Camera-type eye (tissue), 1 donor: ENCODE data around the gene WNT9B. TPM values are rescaled to one million over a fixed set of nuclear protein-coding genes. Genes with fewer than 3 reads are reported as not detected.

ENCODE experiments used
- total RNA-seq: library from RNA; depleted of rRNA; stranded (reverse); fragments of >200 nt; gene quantifications from one replicate; pipeline ENCODE4 v1.2.3, GENCODE V29; 2014

The WNT9B gene, protein sequence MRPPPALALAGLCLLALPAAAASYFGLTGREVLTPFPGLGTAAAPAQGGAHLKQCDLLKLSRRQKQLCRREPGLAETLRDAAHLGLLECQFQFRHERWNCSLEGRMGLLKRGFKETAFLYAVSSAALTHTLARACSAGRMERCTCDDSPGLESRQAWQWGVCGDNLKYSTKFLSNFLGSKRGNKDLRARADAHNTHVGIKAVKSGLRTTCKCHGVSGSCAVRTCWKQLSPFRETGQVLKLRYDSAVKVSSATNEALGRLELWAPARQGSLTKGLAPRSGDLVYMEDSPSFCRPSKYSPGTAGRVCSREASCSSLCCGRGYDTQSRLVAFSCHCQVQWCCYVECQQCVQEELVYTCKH
- 0.16 TPM for total RNA-seq

DNA sequence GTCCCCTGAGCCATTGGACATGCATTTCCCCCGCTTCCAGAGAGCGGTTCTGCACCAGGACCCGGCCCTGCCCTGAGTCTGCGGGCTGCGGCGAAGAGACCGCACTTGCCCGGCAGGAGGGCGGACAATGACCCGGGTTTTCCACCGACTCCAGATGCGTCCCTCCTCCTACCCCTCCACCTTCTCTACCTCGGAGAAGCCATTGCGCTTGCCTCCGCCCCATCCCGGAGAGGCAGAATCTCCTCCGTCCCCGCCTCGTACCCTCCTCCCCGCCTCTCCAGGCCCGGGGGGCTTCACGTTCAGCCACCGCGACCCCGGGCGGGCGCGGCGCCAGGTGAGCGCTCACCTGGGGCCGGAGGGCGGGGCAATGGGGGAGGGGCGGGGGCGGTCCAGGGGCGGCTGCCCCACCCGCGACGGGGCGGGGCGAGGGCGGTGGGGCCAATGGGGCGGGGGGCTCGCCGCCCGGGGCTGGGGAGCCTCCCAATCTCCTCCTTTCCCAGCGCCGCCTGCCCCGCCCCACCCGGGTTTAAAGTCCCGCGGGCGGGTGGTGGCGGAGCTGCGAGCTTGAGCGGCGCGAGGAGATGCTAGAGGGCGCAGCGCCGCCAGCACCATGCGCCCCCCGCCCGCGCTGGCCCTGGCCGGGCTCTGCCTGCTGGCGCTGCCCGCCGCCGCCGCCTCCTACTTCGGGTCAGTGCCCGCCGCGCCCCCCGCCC is at the start of gene WNT9B:
Gene WNT9B (plus strand): TSS at position 555 of the 713 bp plus-strand sequence. CDS start 56 bp downstream, at position 611.

DNA sequence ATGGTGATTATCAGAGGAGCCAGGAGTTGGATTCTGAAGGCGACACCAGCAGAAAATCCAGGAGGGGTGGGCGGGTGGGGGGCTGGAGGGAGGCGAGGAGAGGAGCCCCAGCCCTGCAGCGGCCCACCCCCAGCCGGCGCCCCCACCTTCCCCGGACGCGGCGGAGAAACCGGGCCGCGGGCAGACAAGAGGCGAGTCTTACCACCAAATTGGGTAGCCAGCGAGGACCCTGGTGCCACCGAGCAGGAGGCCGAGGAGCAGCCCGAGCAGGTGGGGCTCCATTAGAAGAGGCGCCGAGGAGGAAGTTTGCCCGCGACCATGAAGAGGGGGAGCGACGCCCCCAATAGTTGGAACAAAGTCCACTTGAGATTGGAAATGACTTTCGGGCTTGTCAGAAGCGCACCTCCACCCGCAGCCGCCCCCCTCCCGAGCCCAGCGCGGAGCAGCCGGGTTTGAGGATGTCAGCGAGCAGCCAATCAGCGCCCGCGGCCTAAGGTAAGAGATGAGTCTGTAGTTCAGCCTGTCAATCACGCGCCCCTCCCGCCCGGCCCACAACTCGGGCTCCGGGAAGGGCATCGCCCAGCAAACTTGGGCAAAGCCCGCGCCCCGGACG is 33.0 kb upstream of the WNT9B start, which contains the start of gene WNT3:
Gene WNT3 (minus strand): TSS at position 377 of the 613 bp plus-strand sequence. CDS start 95 bp downstream, at position 282.

DNA sequence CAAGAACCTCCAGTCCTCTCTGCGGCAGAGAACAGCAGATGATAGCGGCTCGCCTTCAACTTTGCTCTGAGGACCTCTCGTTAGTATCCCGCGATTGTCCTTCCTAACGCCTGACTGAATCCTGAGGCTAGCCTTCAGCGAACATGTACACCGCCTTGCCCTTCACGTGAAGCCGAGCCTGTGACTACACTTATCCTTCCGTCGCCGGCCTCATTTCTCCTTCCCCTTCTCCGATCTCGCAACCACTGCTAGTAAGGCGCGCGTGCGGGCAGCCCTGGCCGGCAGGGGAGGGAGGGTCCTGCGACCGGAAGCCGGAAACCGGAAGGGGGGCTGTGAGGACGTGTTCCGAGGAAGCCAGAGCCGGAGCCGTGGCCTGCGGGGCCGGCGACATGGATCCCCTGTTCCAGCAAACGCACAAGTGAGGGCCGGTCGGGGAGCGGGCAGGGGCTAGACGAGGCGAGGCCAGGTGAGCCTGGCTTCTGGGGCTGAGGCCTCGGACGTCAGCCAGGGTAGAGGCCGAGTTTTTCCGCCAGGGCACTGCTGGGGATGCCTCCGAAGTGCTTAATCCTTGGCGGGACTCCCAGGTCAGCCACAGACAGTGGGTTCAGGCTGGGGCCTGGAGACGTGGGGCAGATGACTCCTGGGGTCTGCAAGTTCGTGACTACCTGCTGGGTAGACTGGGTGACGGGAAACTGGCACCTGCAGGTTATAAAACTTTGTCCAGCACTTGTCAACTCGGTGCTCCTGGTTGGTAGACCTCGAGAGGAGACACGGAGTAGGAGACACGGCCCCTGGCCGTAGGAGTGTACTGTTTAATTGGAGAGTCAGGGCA is 71.6 kb downstream of the WNT9B start, which contains the start of gene GOSR2:
Gene GOSR2 (plus strand): TSS at position 357 of the 832 bp plus-strand sequence. CDS start 33 bp downstream, at position 390.

Other genes starting within 250 kb of the WNT9B start
- 2.9 TPM for gene WNT3, start 32.9 kb upstream of the WNT9B start, total RNA-seq
- 61.1 TPM for gene GOSR2, start 71.6 kb downstream of the WNT9B start, total RNA-seq
- gene RPRML, start 127.7 kb downstream of the WNT9B start, total RNA-seq = not detected